Measurements from ENCODE around the gene COPA.
"Not testable (repeated sequence)": the region's sequence is repeated elsewhere in the genome, so short reads cannot be mapped to it uniquely, and the experiment has no call there.

The COPA gene

GRCh38 chr1:160325252-160325651, 17.8 kb downstream of the COPA start:
- no peak for DNase-seq (ENCODE audit: low spot score)

GRCh38 chr1:160322831-160323230, 20.2 kb downstream of the COPA start:
- DNase-seq (ENCODE audit: low spot score), result no peak

- no peak for DNase-seq (ENCODE audit: low spot score)
Observed at GRCh38 chr1:160315359-160315758, 27.7 kb downstream of the COPA start.

GRCh38 chr1:160309571-160309970, 33.5 kb downstream of the COPA start:
- DNase-seq (ENCODE audit: low spot score), result no peak

- DNase-seq (ENCODE audit: low spot score), result peak; percentile 14
Observed at GRCh38 chr1:160309185-160309557, 33.9 kb downstream of the COPA start.

GRCh38 chr1:160308451-160309184, 34.4 kb downstream of the COPA start:
- DNase-seq (ENCODE audit: low spot score), result no peak

- no peak for DNase-seq (ENCODE audit: low spot score)
Observed at GRCh38 chr1:160307118-160307791, 35.8 kb downstream of the COPA start.

GRCh38 chr1:160300173-160300572, 42.9 kb downstream of the COPA start:
- no peak for DNase-seq (ENCODE audit: low spot score)

GRCh38 chr1:160296036-160296435, 47.0 kb downstream of the COPA start:
- no peak for DNase-seq (ENCODE audit: low spot score)

- DNase-seq (ENCODE audit: low spot score), result no peak
Observed at GRCh38 chr1:160293020-160293968, 49.8 kb downstream of the COPA start.

GRCh38 chr1:160291248-160292220, 51.5 kb downstream of the COPA start:
- DNase-seq (ENCODE audit: low spot score), result peak; percentile 71

- DNase-seq (ENCODE audit: low spot score), result not testable (repeated sequence)
Observed at GRCh38 chr1:160287769-160288168, 55.3 kb downstream of the COPA start.

- no peak for DNase-seq (ENCODE audit: low spot score)
Observed at GRCh38 chr1:160285506-160285905, 57.5 kb downstream of the COPA start.

- DNase-seq (ENCODE audit: low spot score), result peak; percentile 99
Observed at GRCh38 chr1:160284782-160285344, 58.2 kb downstream of the COPA start, which contains the start of gene PEX19. Gene PEX19, minus strand, starts transcription at chr1:160285133. Its CDS starts 9 bp downstream, at chr1:160285124.

- peak; percentile 74 for DNase-seq (ENCODE audit: low spot score)
Observed at GRCh38 chr1:160284220-160284781, 58.7 kb downstream of the COPA start.

- no peak for DNase-seq (ENCODE audit: low spot score)
Observed at GRCh38 chr1:160282807-160283206, 60.2 kb downstream of the COPA start.

- DNase-seq (ENCODE audit: low spot score), result no peak
Observed at GRCh38 chr1:160277987-160278386, 65.1 kb downstream of the COPA start.

GRCh38 chr1:160277330-160277729, 65.7 kb downstream of the COPA start:
- no peak for DNase-seq (ENCODE audit: low spot score)

- no peak for DNase-seq (ENCODE audit: low spot score)
Observed at GRCh38 chr1:160271025-160271424, 72.0 kb downstream of the COPA start.

GRCh38 chr1:160267284-160267991, 75.6 kb downstream of the COPA start:
- no peak for DNase-seq (ENCODE audit: low spot score)

All from AG20443 (cell line).